ENCODE measurements around the gene SLC22A31.

SLC22A31 gene

DNA sequence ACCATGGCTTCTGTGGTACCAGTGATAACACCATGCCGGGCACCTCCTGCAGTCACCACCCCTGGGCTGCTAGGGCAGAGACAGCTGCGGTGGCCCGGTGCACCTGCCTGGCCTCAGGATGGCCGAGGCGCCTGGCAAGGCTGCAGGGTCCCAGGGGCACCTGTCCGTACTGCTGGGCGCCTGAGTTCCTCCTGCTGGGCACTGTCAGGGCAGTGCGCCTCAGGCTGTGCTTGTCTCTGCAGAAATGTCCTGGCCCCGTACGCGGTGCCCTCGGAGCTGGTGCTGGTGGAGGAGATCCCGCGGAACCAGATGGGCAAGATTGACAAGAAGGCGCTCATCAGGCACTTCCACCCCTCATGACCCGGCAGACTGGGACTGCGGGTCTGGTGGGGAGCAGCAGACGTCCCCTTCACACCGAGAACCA lies 46.5 kb downstream of the SLC22A31 start:
- peaks cover 33 to 41% of the 10 kb centered on the region in 2 donors for H3K36me3 Mint-ChIP-seq
- no peaks in the 10 kb centered on the region for H3K27me3 Mint-ChIP-seq
- H3K4me1 Mint-ChIP-seq = peaks cover 5 to 15% of the 10 kb centered on the region in 2 donors
- H3K9me3 Mint-ChIP-seq = peaks cover 7 to 9% of the 10 kb centered on the region in 2 donors
- ATAC-seq (replicated peaks) = peak in 1 of 2 donors; percentile 8
- H3K4me3 Mint-ChIP-seq = no peak overlapping the region
- no peak for DNase-seq
- H3K27ac Mint-ChIP-seq = no peak overlapping the region

- Mint-ChIP-seq H3K4me1 (peaks cover 5 to 15% of the 10 kb centered on the region in 2 donors), H3K9me3 (peaks cover 10 to 11% of the 10 kb centered on the region in 2 donors), H3K27ac (no peak overlapping the region), H3K36me3 (peaks cover 41 to 49% of the 10 kb centered on the region in 2 donors), H3K27me3 (no peaks in the 10 kb centered on the region), H3K4me3 (no peak overlapping the region)
- DNase-seq (no peak), ATAC-seq (replicated peaks) (peak; percentile 56 to 61)
Observed at GRCh38 chr16:89152831-89153700, 47.3 kb downstream of the SLC22A31 start.

DNA sequence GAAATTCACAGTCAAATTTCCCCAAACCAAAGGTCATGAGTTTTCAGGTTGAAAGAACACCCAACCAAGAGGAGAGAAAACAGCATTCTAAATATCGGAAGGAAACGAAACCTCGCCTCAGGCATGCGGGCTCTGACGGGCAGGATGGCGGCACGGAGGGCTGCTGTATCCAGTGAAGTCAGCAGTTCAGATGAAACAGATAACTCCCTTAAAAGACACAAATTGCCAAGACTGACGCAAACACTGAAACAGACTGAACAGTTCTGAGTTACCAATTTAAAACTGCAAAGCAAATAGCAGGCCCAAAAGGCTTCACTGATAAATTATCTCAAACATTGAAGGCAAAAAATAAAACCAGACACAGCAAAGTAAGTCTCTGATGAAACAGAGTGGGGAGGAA lies 49.4 kb downstream of the SLC22A31 start:
- ATAC-seq (replicated peaks) = no peak
- H3K36me3 Mint-ChIP-seq = peaks cover 51 to 66% of the 10 kb centered on the region in 2 donors
- H3K9me3 Mint-ChIP-seq = peaks cover 10 to 11% of the 10 kb centered on the region in 2 donors
- no peaks in the 10 kb centered on the region for H3K27me3 Mint-ChIP-seq
- DNase-seq = no peak
- H3K27ac Mint-ChIP-seq = peak overlapping the region; percentile 47
- peaks cover 5 to 15% of the 10 kb centered on the region in 2 donors for H3K4me1 Mint-ChIP-seq
- H3K4me3 Mint-ChIP-seq = no peak overlapping the region

GRCh38 chr16:89150090-89150835 lies 50.1 kb downstream of the SLC22A31 start:
- no peak for ATAC-seq (replicated peaks)
- Mint-ChIP-seq H3K27me3 (no peaks in the 10 kb centered on the region), H3K9me3 (peaks cover 10 to 11% of the 10 kb centered on the region in 2 donors), H3K4me1 (peaks cover 2 to 12% of the 10 kb centered on the region in 2 donors), H3K4me3 (no peak overlapping the region), H3K27ac (peak overlapping the region; percentile 65), H3K36me3 (peaks cover 56 to 70% of the 10 kb centered on the region in 2 donors)
- no peak for DNase-seq

DNA sequence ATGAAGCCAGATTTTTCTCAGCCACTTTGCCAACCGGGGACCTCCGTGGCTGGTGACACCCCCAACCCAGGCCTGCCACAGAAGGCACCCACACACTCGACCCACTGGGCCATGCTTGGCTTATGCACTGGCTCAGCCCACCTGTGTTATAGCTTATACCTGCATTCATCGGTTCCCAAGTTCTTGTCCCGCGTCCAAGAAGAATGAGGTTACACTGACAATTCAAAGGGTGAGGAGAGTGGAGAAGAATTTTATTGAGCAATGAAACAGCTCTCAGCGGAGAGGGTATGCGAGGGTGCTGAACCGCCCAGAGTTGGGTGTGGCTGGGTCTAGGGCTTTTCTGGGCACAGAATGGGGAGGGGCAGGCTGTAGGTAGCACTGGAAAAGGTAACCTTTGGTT lies 51.0 kb downstream of the SLC22A31 start:
- peaks cover 10 to 11% of the 10 kb centered on the region in 2 donors for H3K9me3 Mint-ChIP-seq
- DNase-seq (no peak), ATAC-seq (replicated peaks) (no peak)
- peaks cover 0 to 6% of the 10 kb centered on the region in 2 donors for H3K4me1 Mint-ChIP-seq
- no peak overlapping the region for H3K4me3 Mint-ChIP-seq
- H3K27ac Mint-ChIP-seq = no peak overlapping the region
- H3K36me3 Mint-ChIP-seq = peaks cover 56 to 70% of the 10 kb centered on the region in 2 donors
- no peaks in the 10 kb centered on the region for H3K27me3 Mint-ChIP-seq

DNA sequence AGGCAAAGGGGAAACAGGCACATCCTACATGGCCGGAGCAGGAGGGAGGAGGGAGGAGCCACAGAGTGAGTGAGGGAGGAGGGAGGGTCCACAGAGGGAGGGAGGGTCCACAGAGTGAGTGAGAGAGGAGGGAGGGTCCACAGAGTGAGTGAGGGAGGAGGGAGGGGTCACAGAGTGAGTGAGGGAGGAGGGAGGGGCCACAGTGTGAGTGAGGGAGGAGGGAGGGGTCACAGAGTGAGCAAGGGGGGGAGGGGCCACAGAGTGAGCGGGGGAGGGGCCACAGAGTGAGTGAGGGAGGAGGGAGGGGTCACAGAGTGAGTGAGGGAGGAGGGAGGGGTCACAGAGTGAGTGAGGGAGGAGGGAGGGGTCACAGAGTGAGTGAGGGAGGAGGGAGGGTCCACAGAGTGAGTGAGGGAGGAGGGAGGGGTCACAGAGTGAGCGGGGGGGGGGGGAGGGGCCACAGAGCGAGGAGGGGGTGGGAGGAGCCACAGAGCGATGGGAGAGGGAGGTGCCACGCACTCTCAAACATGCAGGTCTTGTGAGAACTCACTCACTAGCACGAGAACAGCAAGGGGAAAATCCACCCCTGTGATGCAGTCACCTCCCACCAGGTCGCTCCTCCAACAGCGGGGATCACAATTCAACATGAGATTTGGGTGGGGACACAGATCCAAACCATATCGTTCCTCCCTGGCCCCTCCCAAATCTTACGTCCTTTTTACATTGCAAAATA lies 53.1 kb downstream of the SLC22A31 start:
- Mint-ChIP-seq H3K4me1 (peaks cover 0 to 5% of the 10 kb centered on the region in 2 donors), H3K27ac (no peak overlapping the region), H3K36me3 (peaks cover 62 to 71% of the 10 kb centered on the region in 2 donors), H3K9me3 (peaks cover 9 to 10% of the 10 kb centered on the region in 2 donors), H3K4me3 (no peak overlapping the region), H3K27me3 (no peaks in the 10 kb centered on the region)
- DNase-seq = no peak
- ATAC-seq (replicated peaks) = no peak

GRCh38 chr16:89146211-89147005 lies 53.9 kb downstream of the SLC22A31 start:
- Mint-ChIP-seq H3K27ac (no peak overlapping the region), H3K4me3 (no peak overlapping the region), H3K4me1 (peaks cover 0 to 5% of the 10 kb centered on the region in 2 donors), H3K36me3 (peaks cover 64 to 69% of the 10 kb centered on the region in 2 donors), H3K27me3 (no peaks in the 10 kb centered on the region), H3K9me3 (peaks cover 9 to 10% of the 10 kb centered on the region in 2 donors)
- DNase-seq (no peak), ATAC-seq (replicated peaks) (no peak)

All from stimulated activated naive B cell treated with anti-CD40 and anti-IgM and Interleukin-4, amounts not matched to agents 10 μg/mL and 1 μg/mL and 100 μg/mL, for 72 hours (primary cell).